Kidney epithelial cell (primary cell): Measurements from ENCODE around the gene GMPR. TPM values are rescaled to one million over a fixed set of nuclear protein-coding genes. Genes with fewer than 3 reads are reported as not detected.

Experiments
- DNase-seq: peaks from one replicate; pipeline ENCODE4 v3.0.0-alpha.2; 2010; ENCODE audit warnings: low read depth
- H3K27me3 ChIP-seq: 2 replicates; pipeline ENCODE4 v1.6.0; 2011; ENCODE audit warnings: low read length; ENCODE audit not compliant: control insufficient read depth, insufficient read depth
- H3K36me3 ChIP-seq: 2 replicates; pipeline ENCODE4 v1.5.1; 2011; ENCODE audit warnings: low read length; ENCODE audit not compliant: control insufficient read depth, insufficient read depth
- H3K4me3 ChIP-seq: 2 replicates; pipeline ENCODE4 v1.5.1; 2011; ENCODE audit warnings: low read depth, mild to moderate bottlenecking, control low read depth, low read length
- CTCF ChIP-seq: IDR thresholded peaks from 2 replicates; pipeline ENCODE4 v1.5.1; 2011; ENCODE audit warnings: mild to moderate bottlenecking, moderate library complexity, low read length, control low read depth, inconsistent platforms; ENCODE audit not compliant: insufficient read depth, poor library complexity, severe bottlenecking
- total RNA-seq: library from RNA; depleted of rRNA; stranded (reverse); fragments of >200 nt; gene quantifications from 2 replicates; pipeline ENCODE4 v1.2.3, GENCODE V29; 2015

Gene GMPR
- total RNA-seq, 1 donor from 2014 or later = 2.5 TPM

DNA sequence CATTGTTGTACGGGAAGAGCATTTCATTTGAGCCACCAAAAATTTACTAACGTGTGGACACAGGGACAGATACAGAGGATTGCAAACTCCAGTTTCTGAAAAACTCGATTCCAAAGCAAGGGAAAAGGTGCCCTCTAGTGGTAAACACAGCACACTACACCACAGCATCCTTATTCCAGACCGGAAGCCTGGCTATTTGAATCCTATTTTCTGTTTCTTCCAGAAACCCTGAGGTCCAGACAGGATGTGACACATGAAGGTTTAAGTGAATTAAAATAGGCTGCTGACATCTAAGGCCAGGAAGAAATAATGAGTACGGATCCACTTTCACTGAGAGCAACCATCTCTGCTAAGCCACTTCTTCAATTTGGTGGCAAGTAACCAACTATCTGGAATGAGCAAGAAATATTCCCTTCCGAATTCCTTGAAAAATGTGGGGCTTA, 31.8 kb upstream of the GMPR start:
- Histone ChIP-seq H3K27me3 (no peaks in the 10 kb centered on the region), H3K36me3 (no peaks in the 10 kb centered on the region), H3K4me3 (no peak overlapping the region)
- peak; percentile 89 for TF ChIP-seq CTCF
- DNase-seq = peak; percentile 43

- Histone ChIP-seq H3K4me3 (no peak overlapping the region), H3K36me3 (no peaks in the 10 kb centered on the region), H3K27me3 (no peaks in the 10 kb centered on the region)
- TF ChIP-seq CTCF = no peak
- no peak for DNase-seq
Observed at GRCh38 chr6:16208989-16209388, 29.4 kb upstream of the GMPR start.

- no peaks in the 10 kb centered on the region for H3K36me3 ChIP-seq
- TF ChIP-seq CTCF = no peak
- no peaks in the 10 kb centered on the region for H3K27me3 ChIP-seq
- no peak for DNase-seq
- no peak overlapping the region for H3K4me3 ChIP-seq
Observed at GRCh38 chr6:16209539-16209938, 28.8 kb upstream of the GMPR start.

GRCh38 chr6:16212276-16212675, 26.1 kb upstream of the GMPR start:
- no peak for TF ChIP-seq CTCF
- no peaks in the 10 kb centered on the region for H3K36me3 ChIP-seq
- no peak for DNase-seq
- H3K27me3 ChIP-seq = no peaks in the 10 kb centered on the region
- no peak overlapping the region for H3K4me3 ChIP-seq

GRCh38 chr6:16216501-16217155, 21.8 kb upstream of the GMPR start:
- no peak for TF ChIP-seq CTCF
- H3K36me3 ChIP-seq = no peaks in the 10 kb centered on the region
- no peaks in the 10 kb centered on the region for H3K27me3 ChIP-seq
- H3K4me3 ChIP-seq = no peak overlapping the region
- no peak for DNase-seq

- H3K27me3 ChIP-seq = no peaks in the 10 kb centered on the region
- no peak overlapping the region for H3K4me3 ChIP-seq
- H3K36me3 ChIP-seq = no peaks in the 10 kb centered on the region
- DNase-seq = no peak
- no peak for TF ChIP-seq CTCF
Observed at GRCh38 chr6:16217156-16217721, 21.1 kb upstream of the GMPR start.
